GM18951 (cell line): ENCODE results near the gene EVC.

Source experiments
- POLR2A ChIP-seq: IDR thresholded peaks from 4 replicates; pipeline ENCODE4 v1.6.1; 2011; ENCODE audit warnings: mild to moderate bottlenecking; ENCODE audit not compliant: insufficient read length, insufficient read depth; ENCODE audit errors: extremely low read depth
- in situ Hi-C: fragments of 300-500 bp; cut with MboI; formaldehyde crosslinking; loops from one replicate; pipeline ENCODE4 v1.12.0; 2022; ENCODE audit warnings: low sequenced_read_pairs, mixed read lengths, inconsistent platforms; ENCODE audit not compliant: unreplicated experiment

EVC gene

GRCh38 chr4:5785806-5786680 is 75.0 kb downstream of the EVC start:
- no peak for TF ChIP-seq POLR2A
- in situ Hi-C loops: no loop called here

- no peak for TF ChIP-seq POLR2A
- in situ Hi-C loops: no loop called here
These were observed 76.3 kb downstream of the EVC start for GRCh38 chr4:5787311-5787710.

DNA sequence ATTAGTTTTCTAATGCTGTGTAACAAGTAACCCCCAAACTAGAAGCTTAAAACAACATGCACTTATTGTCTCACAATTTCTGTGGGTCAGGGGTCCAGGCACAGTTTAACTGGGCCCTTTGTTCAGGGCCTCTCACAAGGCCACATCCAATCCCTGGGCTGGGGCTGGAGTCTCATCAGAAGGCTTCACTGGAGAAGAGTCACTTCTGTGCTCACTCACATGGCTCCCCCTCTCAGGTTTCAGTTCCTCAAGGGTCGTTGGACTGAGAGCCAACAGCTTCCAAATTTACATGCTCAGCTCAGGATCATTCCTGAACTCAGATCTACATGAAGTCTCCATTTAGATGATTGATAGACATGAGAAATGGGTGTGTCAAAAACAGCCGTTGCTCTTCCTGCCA is 77.1 kb downstream of the EVC start:
- no peak for TF ChIP-seq POLR2A
- in situ Hi-C loops: no loop called here

- TF ChIP-seq POLR2A: no peak
- in situ Hi-C loops: no loop called here
These were observed 78.1 kb downstream of the EVC start for GRCh38 chr4:5789141-5789540.

- TF ChIP-seq POLR2A: no peak
- in situ Hi-C loops: no loop called here
These were observed 79.5 kb downstream of the EVC start for GRCh38 chr4:5790546-5790857.

GRCh38 chr4:5791654-5792053 is 80.7 kb downstream of the EVC start:
- in situ Hi-C loops: no loop called here
- no peak for TF ChIP-seq POLR2A

DNA sequence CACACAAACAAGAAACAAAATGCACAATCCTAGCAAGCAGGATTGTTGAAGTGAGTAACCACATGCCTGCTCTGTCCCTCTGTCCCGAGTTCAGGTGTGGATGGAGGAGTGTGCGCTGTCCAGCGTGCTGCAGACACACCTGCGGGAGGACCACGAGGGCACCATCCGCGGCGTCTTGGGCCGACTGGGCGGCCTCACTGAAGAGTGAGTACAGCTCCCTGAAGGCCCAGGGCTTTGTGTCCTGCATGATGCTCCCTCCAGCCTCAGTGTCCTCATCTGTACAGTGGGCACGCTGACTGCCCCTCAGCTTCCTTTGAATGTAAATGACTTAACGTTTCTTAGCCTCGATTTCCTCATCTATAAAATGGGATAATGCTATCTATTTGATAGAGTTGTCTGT is 82.5 kb downstream of the EVC start:
- in situ Hi-C loops: no loop called here
- no peak for TF ChIP-seq POLR2A

DNA sequence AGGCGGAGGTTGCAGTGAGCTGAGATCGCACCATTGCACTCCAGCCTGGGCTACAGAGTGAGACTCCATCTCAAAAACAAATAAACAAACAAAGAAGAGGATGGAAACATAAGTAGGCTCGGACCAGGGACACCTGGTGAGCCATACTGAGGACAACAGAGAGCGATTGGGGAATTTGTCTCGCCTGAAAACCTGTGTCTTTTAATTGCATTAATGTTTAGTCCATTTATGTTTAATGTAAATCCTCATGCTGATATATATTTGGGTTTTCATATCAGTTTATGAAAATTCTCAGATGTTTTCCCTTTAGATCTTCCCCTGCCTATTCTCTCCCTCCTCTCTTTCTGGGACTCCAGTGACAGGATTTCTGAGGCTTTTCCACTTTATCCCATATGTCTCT is 84.6 kb downstream of the EVC start:
- in situ Hi-C loops: no loop called here
- TF ChIP-seq POLR2A: no peak

- in situ Hi-C loops: no loop called here
- no peak for TF ChIP-seq POLR2A
These were observed 86.0 kb downstream of the EVC start for GRCh38 chr4:5796976-5797375.

DNA sequence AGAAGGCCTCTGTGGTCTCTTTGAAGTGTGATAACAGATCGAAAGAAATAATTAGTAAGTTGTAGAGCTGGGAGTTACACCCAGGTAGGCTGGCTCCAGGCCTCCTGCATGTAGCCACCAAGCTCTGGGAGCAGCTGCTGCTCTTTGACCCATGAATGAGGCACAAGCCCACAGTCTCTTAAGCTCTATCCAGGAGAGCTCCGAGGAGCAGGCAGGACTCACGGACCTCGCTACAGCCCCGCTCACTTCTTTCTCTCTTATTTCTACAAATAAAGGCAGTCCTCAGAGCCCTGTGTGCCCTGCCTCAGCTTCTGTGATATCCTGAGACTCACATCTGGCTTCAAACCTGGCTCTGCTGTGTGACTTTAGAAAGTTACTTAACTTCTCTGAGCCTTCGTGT is 86.9 kb downstream of the EVC start:
- in situ Hi-C loops: no loop called here
- no peak for TF ChIP-seq POLR2A

GRCh38 chr4:5798462-5798861 is 87.5 kb downstream of the EVC start:
- in situ Hi-C loops: no loop called here
- no peak for TF ChIP-seq POLR2A

DNA sequence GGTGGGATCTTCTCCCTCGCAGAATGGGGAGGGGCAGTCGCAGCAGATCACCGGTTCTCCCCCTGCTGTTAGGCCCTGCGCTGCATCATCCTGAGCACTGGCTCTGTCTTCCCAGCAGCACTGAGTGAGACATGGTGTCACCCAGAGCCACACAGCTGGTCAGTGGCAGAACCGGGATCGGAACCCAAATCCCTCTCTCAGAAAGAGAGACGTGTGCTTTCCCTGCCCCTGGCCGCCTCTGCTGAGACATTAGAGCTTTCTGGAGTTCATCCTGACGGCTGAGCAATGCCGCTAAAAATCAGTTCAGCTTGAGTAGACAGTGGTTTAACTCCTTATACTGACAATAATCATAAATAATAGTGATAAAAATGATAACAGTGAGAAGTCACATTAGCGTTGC is 87.9 kb downstream of the EVC start:
- in situ Hi-C loops: no loop called here
- no peak for TF ChIP-seq POLR2A

GRCh38 chr4:5799406-5799805 is 88.4 kb downstream of the EVC start:
- no peak for TF ChIP-seq POLR2A
- in situ Hi-C loops: no loop called here

DNA sequence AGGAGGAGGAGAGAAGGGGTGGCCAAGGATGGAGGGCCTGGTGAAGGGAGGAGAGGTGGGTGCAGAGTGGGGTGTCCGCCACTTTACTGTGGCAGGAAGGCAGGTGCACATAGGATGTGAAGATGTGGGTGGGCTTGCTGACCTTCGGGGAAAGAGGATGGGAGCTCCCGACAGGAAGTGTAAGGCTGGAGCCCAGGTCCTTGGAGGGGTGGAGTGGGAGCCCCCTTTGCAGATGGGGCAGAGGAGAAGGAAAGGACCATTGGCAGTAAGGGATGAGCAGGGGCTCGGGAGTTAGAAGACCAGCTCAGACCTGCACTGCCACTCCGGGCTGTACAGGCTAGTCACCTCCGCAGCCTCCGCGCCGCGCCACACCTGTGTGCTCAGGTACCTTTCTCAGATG is 89.5 kb downstream of the EVC start:
- in situ Hi-C loops: loop anchor here (25.0 kb wide), 1 partner anchor 788 kb away; the partner anchor contains the start of gene CYTL1
- TF ChIP-seq POLR2A: no peak
